Raji (cell line): ENCODE data around the gene GREB1.

ENCODE experiments used
- POLR2A ChIP-seq: IDR thresholded peaks from 2 replicates; pipeline ENCODE4 v1.6.1; 2011; ENCODE audit warnings: low read depth, low read length, control low read depth; ENCODE audit not compliant: insufficient read depth

The GREB1 gene

GRCh38 chr2:11681722-11682589, 148.1 kb downstream of the GREB1 start:
- no peak for TF ChIP-seq POLR2A

GRCh38 chr2:11682590-11682915, 148.7 kb downstream of the GREB1 start:
- no peak for TF ChIP-seq POLR2A

DNA sequence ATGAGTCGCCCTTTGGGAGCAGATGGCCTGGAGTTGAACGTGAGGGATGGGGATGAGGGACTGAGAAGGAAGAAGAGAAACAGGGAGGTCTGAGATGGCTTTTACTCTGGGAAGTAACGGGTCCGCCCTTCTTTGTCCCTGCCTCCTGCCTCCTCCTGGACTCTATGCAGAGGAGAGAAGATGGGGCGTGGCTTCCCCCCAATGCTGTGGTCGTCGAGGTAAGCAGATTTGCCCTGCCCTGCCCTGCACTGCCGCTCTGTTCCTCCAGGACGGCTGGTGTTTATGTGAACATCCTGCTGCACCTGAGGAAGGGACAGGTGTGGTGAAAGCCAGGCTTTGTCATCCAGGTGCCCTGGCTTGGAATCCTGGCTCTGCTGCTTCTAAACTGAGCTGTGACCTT, 149.6 kb downstream of the GREB1 start:
- TF ChIP-seq POLR2A = no peak

DNA sequence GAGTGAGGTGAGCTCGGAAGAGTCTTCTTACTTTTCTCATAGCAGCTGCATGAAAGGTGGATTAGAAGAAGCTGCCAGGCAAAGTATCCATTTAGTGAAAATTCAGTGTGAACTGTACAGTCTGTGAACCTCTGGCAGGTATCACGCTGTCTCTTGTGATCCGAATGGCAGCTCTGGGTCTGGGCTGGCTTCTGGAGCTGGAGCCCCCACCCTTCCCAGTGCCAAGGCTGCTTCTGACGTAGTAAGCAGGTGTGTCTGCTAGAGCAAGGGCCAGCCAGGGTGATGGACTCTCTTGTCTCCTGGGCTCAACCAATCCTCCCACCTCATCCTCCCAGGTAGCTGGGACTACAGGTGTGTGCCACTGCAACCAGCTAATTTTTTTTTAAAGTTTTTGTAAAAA, 150.1 kb downstream of the GREB1 start:
- no peak for TF ChIP-seq POLR2A

- no peak for TF ChIP-seq POLR2A
Observed at GRCh38 chr2:11684894-11685460, 151.1 kb downstream of the GREB1 start.

DNA sequence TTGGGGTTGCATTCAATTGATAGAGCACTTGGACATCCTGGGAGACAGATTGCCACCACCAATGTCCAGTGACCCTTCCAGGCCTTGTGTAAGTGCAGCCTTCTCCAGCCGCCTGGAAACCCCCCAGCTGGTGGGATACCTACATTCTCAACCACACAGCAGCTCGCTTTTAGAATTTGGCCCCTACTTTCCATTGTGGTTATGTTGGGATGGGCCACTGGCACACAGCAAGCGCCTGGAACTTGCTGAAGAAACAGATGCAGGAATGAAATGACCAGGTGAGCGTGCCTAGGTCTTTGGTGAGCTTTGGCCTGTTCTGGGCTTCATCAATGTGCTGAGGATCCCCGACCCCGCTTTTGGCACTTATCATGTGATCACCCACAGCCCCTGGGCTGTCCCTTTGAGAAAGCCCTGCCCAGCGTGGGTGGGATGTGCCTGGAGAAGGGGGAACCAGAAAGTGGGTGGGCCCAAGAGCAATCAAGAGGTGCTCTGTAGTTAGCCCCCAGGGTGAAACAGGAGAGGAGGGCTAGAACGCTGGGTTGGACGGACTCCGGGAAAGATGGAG, 152.1 kb downstream of the GREB1 start:
- TF ChIP-seq POLR2A = no peak

- TF ChIP-seq POLR2A = no peak
Observed at GRCh38 chr2:11687736-11688135, 153.9 kb downstream of the GREB1 start.

GRCh38 chr2:11688222-11689069, 154.6 kb downstream of the GREB1 start:
- no peak for TF ChIP-seq POLR2A

GRCh38 chr2:11691076-11691660, 157.3 kb downstream of the GREB1 start:
- no peak for TF ChIP-seq POLR2A
